ENCODE results near the gene NTHL1.

The NTHL1 gene

DNA sequence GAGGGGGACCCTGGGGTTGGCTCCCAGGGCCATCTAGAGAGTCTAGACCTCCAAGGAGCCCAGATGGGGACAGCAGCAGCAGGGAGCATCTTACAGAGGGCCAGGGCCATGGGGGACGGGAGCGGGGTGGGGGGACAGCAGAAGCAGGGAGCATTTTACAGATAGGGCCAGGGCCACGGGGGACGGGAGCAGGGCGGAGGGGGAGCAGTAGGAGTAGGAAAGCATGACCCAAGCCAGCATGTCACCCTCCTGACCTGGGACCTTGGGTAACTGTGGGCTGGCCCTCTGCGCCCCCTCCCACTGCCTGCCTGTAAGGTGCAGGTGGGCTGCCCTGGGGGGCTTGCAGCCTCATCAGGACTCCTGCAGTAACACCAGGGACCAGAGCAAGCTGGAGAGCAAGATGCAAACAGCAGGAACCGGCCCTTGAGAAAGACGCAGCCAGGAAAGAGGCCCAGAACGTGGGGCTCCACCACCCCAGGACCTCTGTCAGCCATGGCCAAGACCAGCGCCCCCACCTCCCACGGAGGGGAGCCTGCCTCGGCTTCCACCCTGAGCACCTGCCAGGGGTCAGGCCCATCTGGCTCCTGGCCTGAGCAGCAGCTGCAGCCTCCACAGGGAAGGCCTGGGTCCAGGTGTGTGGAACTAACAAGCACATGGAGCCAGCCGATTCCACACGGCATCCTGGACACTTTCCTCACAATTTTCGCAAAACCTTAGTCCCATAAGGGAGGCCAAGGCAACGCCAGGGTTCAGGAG is 40.4 kb downstream of the NTHL1 start:
- FAIRE-seq = no peak

DNA sequence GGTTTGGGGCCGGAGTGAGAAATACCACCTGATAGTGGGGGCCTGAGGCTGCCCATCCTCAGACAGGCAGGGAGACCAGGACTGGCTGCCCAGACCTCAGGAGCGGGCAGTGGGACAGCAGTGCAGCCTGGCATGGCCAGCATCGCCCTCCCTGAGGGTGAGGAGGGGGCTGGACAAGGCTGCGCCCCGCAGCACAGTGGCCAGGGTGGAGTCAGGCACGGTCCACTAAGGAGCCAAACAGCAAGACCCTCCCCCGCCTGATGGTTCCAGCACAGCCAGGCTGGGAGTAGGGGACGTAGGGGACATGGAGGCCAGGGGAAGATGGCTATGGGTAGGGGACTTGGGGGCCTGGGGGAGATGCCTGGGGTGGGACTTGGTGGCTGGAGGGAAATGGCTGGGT is 41.3 kb downstream of the NTHL1 start:
- no peak for FAIRE-seq

DNA sequence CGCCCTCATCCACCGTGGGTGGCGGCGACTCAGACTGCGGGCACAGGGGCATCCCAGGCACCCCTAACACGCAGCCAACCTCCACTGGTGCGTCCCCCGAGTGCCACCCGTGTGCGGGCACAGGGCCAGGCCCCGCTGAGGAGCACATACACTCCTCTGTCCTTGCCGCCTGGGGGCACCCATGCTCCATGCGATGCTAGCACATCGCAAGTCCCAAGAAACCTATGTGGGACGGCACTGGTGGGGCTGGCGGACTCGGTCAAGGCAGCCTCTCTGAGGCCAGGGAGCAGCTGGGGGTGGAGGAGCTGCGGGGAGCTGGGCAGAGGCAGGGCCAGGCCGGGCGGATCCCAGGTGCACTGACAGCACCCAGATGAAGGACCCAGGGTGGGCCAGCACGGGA is 42.0 kb downstream of the NTHL1 start:
- FAIRE-seq = no peak

DNA sequence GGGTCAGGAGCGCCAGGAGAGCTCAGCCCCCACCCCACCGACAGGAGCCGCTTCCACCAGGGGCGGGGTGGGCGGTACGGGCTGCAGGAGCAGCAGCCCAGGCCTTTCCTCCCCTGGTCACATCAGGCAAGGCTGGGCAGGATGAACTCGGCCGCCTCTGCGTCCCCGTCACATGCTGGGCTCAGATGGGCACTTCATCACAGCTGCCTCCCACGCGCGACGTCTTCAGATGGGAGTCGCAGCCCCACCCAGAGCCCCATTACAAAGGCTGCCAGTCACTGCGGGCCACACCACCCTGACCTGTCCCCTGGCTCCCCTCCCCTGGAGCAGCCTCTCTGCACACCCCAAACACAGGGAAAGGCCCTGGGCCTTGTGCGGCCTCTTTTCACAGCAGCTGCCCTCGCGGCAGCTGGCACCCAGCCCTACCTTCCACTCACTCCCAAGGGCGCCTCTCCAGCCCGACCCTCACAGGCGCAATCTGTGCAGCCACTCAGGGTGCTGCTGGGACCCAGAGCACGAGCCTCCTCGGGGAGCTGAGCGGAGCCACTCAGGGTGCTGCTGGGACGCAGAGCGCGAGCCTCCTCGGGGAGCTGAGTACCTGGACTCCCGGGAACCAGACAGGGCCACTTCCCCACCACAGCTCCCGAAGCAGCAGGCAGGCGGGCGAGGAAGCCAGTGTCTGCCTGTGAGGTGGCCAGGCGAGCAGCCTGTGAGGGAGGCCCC is 42.7 kb downstream of the NTHL1 start:
- FAIRE-seq = no peak

DNA sequence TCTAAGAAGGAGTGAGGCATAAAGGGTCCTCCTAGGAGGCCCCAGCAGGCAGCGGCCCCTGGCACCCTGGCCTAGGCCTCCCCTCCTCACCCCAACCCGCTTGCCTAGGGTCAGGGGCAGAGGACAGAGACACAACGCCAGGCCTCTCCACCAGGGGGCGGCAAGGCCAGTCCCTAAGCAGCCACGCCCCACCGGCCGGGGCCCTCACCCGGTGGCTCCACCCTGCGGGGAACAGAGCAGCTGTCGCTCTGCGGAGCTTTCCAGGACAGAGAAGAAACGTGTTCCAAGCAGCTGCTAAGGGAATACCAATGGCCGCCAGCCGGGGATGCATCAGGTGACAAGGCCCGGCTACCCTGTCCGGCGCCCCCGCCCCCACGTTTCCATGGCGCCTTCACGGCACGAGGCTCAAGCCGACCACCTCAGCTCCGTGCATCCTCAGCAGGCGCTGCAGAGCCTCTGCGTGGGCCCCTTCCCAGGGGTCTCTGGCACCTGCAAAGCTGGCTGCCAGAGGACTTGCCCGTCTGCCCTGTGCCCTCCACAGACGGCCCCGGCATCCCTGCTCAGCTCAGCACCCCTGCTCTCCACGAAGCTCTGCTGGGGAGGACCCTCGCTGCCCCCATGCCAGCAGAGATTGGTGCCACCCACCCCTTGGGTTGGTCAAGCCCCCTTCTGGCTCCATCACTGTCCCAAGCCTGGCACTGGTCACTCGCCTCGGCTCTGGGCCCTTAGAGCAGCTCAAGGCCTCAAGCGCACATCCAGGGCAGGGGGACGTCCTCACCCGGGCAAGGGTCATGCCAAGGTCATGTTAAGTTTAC is 43.6 kb downstream of the NTHL1 start:
- no peak for FAIRE-seq

DNA sequence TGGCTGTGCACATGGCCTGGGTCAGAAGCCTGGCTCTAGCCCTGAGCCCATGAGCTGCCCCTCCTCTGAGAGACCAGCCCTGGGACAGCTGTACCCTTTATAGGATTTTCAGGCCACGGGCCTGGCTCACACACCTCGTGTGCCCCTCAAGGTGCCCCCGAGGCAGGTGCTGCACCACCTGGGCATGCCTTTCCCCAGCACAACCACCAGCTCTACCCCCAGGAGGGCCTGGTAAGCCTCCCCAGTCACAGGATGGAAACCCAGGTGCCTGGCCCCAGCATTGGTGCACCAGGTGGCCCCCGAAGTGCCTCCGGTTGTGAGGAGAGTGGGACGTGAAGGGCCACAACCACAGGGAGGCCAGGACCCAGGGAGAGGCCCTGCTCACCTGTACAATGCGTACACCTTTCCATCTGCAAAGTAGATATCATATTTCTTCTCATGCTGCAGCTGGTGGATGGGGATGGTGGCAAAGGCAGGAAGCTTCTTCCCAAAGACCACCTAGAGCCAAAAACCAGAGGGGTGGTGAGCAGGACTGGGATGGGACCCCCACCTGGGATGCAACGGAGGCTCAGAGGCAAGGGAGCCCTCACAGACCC is 44.3 kb downstream of the NTHL1 start:
- FAIRE-seq = no peak

DNA sequence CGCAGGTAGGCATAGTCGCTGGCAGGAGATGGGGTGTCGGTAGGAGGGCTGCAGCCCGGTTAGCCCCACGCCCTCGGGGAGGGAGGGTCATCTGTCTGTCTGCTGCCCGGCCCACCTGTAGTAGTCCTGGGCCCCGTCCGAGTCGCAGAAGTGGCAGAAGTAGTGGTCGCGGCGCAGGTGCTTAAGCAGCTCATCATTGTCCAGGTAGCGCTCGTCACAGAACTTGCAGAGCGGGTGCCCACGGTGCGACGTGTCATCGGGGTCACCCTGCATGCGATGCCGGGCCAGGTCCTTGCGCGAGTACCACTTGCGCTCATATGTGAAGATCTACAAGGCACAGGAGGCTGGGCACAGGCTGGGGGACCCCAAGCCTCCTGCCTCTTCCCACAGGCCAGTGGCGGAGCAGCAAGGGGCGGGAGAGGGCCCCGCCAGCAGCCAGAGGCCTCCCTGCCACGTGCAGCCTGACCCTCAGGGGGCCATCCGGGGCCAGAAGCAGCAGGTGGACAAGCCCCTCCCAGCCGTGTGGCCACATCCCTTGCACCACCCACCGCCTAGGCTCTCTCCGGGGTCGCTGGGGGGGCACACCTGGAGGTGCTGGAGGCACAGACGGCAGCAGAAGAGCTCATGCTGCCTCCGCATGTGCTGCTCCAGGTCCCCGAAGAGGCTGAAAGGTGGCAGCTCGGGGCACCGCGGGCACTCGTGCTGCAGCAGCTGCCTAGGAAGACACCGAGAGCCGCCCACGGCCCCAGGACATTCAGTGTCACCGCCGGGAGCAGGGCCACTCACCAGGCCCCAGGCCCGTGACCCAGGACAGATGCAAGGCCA is 45.0 kb downstream of the NTHL1 start:
- FAIRE-seq = no peak

DNA sequence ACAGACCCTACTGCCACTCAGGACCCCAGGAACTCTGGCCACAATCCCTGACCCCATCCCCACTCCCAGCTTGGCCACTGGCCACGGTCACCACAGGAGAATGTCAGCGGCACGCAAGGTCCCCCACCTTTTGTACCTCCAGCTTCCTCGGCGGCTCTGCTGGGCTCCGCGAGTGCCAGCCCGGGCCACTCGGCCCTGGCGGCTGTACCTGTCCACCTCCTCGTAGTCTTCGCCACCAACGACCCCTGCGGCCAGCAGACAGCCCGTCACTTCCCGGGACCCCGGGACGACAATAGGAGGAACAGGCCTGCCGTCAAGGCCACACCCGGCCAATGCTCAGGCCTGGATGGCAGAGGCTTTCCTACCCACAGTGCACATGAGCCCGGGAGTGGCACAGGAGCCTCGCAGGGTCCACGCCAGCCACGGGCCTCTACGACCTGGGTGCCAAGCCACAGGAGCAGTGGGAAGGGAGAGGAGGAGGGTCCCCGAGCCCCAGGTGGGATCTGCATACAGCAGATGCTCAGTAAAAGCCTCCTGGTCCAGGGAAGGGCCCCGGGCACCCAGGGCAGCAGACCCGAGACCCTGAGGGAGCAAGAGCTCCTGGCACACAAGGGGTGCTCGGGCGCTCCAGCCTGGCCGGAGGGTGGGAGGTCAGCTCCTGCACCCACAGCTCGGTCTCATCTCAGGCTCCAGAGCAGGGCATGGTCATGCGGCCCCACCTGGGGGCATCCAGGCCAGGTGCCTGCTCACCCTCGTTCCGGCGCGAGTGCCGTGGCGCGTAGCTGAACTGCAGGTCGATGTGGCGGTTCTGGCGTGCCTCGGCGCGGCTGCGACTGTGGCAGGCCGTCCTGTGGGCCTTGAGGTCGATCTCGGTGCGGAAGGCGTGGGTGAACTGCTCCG is 45.9 kb downstream of the NTHL1 start:
- FAIRE-seq = no peak

DNA sequence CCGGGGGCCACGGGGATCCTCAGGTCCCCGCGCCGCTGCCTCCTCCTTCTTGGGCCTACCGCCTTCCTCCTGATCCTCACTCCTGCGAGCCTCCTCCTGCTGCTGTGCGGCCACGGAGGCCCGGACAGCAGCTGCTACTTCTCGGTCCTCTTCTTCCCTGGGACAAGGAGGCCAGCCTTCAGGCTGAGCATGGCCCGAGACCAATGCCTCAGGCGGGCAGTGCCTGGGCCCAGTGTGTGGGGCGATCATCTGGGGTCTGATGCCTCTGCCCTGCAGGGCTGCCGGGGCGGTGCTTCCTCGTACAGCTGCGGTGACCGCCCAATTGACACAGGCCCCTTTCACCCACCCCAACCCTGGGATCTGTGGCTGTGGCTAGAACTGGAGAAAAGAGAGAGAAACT is 46.6 kb downstream of the NTHL1 start:
- FAIRE-seq = no peak

DNA sequence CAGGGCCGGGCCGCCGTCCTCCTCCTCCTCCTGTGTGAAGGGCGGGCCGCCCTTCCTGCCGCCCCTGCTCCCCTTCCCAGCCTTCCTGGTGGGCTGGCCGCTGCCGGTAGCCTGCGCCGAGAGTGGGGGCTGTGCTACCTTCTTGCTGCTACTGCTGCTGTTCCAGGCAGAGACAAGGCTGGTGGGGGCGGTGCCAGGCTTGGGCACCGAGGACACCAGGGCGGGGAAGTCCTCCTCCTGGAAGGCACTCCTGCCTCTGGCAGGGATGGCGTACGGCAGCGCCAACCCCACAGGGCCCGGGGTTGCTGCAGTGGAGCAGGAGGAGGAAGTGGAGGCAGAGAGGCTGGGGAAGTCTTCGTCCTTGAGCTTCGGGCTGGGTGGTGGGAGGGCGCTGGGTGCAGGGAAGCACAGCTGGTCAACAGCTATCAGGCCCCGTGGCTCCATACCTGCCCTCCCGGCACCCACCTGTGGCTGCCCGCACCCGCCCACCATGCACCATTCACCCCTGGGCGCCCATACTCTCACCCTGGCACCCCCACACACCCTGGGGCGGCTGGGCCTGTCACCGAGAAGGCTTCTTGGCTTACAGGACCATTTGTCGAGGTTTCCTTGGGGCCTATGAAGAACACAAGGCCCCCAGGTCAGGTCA is 47.6 kb downstream of the NTHL1 start:
- no peak for FAIRE-seq

DNA sequence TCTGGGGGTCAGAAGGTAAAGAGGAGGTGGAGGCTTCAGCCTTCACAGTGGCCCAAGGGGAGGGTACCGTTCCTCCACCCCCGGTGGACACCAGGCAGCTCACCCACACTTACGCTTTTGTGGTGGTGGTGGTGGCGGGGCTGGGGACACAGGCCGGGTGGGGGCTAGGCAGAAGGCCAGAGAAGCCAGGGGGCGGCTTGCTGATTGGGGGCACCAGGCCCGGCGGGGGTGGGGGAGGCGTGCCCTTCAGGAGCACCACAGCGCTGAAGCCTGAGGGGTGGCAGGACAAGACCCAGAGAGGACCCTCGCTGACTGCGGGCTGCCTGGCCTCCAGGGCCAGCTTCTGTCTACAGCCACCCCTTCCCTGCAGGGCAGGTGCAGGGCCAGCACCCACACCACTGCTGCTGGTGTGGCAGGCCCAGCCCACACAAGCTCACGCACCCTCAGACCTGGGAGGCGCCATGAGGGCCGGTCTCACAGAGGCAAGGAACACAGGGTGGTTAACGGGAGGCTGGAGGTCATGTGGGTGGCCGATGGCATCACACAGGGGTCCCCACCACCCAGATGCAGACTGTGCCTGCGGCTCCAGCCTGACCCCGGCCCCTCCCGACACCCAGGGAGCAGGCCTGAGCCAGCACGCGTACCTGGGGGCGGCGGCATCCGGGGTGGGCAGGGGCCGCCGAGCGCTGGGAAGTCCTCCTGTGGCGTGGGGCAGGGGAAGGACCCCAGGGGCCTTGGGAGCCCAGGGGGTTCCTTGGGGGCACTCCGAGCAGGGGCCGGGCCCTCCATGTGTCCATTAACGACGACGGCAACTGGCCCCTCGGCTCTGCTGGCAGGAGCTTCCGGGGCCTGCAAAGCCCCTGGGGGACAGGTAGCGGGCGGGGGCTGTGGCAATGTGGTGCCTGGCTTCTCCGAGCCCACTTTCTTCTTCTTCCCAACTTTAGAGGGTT is 48.5 kb downstream of the NTHL1 start:
- FAIRE-seq = no peak

DNA sequence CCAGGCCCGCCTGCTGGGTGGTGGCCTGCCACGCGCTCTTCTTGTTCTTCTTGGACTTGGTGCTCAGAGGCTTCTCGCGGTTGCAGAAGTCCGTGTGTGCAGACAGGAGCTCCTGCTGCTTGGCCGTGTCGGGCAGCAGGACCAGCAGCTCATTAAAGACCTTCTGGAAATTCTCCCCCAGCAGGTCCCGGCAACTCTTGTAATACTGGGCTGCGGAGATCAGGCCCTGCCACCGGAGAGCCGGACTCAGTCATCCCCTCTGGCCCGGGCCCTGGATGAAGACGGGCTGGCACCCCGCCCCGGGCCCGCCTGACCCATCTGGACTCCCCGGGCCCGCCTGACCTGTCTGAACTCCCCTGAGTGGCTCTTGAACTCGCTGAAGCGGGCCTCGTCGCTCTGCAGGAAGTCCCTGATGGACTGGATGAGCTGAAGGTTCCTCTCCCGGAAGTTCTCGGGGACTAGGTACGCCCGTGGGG is 49.2 kb downstream of the NTHL1 start:
- FAIRE-seq = no peak

DNA sequence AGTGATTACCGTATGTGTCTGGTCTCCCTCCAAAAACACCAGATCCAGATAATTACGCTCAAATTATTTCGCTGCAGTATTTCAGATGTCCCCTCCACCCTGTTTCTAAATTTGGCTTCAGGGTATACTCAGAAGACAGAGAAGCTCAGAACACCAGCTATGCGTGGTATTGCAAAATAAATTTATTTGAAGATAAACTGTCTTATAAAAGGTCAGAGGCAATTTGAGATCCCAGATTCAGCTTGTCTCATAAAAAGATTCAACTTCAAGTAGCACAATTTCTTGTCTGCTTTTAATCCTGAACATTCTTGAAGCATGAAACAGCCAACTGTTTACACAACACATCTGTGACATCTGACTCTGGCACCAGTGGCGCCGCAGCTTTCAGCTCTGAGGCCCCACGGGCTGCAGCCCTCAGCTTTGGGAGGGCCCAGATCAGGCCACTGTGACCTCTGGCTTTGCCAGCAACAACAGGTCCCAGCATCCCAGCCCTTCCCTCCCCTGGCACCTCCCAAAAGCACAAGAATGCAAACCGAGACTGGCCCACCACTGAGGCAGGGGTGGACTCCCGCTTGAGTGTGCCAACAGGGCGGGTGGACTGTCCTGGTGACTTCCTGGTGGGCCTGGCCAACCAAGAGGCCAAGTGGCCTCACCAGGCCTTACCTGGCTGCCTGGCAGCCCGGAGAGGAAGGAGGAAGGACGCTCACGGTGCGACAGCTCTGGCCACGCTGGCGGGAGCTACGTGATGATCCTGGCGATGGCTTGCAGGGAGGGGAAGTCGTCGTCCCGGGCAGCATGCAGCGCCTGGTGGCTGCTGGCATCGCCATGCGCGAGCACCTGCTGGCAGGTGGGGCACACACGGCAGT is 49.9 kb downstream of the NTHL1 start:
- peak; percentile 93 for FAIRE-seq

DNA sequence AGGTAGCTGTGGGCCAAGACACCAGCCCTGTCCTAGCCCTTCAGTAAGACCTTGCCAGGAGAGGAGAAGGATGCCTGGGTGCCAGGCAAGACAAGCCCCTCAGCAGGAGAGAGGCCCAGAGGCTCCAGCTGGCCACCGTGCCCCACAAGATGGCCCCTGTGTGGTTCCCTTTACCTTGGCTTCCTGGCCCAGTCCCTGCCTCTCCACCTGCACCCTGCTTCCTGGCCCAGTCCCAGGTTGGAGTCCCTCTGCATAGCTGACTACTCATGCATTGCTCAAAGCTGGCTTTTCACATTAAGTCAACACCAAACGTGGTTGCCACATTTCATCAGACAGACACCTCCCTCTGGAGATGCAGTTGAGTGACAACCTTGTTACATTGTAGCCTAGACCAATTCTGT is 53.9 kb downstream of the NTHL1 start:
- no peak for FAIRE-seq

DNA sequence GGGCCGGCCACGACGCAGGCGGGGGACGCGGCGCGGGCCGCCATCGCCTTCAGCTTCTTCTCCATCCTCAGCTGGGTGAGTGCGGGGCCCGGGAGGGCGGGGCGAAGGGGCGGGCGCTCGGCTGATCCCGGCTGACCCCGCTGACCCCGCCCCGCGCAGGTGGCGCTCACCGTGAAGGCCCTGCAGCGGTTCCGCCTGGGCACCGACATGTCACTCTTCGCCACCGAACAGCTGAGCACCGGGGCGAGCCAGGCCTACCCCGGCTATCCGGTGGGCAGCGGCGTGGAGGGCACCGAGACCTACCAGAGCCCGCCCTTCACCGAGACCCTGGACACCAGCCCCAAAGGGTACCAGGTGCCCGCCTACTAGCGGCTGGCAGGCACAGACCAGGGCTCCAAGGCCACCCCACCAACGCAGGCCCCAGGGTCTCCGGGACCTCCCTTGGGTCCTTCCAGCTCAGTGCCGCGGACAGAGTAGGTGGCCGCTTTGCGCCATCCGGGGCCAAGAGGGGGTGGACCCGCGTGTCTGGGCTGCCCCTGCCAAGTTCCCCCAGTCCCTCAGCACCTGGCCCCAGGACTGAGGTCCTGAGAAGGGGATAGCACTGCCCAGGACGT is 54.8 kb downstream of the NTHL1 start:
- no peak for FAIRE-seq

DNA sequence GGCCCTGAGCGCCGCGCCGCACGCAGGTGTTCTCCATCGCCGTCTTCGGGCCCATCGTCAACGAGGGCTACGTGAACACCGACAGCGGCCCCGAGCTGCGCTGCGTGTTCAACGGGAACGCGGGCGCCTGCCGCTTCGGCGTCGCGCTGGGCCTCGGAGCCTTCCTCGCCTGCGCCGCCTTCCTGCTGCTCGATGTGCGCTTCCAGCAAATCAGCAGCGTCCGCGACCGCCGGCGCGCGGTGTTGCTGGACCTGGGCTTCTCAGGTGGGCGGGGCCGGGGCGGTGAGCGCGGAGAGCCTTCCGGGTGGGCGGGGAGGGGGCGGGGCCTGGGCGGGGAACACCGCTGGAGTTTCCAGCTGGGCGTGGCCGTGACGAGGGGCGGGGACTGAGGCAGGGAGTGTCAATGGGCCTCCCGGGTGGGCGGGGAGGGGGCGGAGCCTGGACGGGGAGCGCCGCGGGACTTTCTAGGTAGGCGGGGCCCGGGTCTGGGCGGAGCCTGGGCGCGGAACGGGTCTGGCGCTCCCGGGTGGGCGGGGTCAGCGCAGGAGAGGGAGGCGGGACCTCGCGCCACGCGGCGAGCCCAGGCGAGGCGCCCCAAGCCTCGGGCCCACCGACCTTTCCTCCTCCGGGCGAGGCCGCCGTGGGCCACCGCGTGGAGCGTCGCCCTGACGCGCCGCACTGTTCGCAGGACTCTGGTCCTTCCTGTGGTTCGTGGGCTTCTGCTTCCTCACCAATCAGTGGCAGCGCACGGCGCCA is 55.5 kb downstream of the NTHL1 start:
- FAIRE-seq = no peak

DNA sequence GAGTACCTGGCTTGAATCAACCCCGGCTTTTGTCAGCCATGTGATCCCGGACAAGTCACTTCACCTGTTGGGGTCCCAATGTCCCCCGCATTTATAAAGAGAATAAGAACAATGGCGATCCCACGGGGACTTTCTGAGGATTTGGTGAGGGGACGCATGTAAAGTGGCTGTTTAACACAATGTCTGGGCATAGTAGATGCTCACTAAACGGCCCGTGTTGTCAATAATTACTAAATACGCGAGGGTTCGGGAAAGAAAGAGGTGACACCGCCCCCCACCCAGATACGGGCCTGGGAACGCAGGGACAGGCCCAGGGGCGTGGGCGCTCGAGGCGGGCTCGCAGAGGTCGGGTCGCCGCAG is 56.1 kb downstream of the NTHL1 start:
- no peak for FAIRE-seq

All from endometrium (tissue), 2 donors.